Measurements from ENCODE around the gene WDR59. TPM values are rescaled to one million over a fixed set of nuclear protein-coding genes. Genes with fewer than 3 reads are reported as not detected.

The WDR59 gene
- total and polyA plus RNA-seq, 2 donors (not counting 1 experiment from before 2014, with no cell fraction given) = 52.6 to 127 TPM

DNA sequence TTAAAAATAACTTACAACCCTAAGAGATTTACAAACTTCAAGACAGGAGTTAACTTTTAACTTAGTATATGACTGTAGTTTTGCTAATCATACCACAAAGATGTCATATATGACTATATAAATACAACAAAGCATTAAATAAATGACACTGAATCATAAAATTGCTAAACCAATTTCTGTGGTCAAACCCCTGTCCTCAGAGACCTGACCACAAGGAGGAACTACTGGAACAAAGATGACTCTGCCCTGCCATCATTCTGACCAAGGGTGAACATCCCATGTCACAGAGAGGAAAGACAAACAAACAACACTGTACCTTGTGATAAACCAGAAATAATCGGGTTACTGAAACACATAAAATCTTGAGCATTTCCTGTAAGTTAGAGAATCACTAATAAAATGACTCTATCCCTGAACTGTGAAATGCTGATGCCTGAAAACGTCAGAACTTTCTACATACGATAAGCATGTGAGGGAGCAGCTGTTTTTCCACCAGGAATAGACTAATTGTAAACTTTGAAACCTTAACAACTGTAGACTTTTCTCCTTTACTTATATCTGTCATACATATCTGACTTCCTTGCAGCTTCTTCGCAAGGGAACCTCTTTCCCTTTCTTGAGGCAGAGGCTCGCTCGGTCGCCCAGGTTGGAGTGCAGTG is 47.9 kb downstream of the WDR59 start:
- Histone ChIP-seq H3K27ac (ENCODE audit: low read length in 2 of 2) (no peak overlapping the region), H2AFZ (ENCODE audit: insufficient read depth, low read depth, low read length, poor library complexity, severe bottlenecking) (no peak overlapping the region), H3K79me2 (ENCODE audit: control insufficient read depth, insufficient read depth, low read length) (no peaks in the 10 kb centered on the region), H3K4me3 (ENCODE audit: control extremely low read depth in 1 of 5, extremely low read depth in 1 of 5, insufficient read depth in 1 of 5, low read depth in 2 of 5, low read length in 4 of 5) (no peak overlapping the region), H4K20me1 (ENCODE audit: control insufficient read depth, insufficient read depth, low read length, poor library complexity, severe bottlenecking) (no peaks in the 10 kb centered on the region), H3K36me3 (replicated peaks in 1 of 2; ENCODE audit: control extremely low read depth in 1 of 2, control insufficient read depth in 1 of 2, extremely low read depth in 1 of 2, insufficient read depth in 2 of 2, low read length in 1 of 2) (peaks cover 6 to 33% of the 10 kb centered on the region in 2 experiments), H3K4me1 (ENCODE audit: control insufficient read depth in 2 of 2, insufficient read depth in 2 of 2, low read length in 2 of 2) (no peaks in the 10 kb centered on the region), H3K4me2 (replicated peaks; ENCODE audit: low read depth, low read length, poor library complexity, severe bottlenecking) (no peak overlapping the region), H3K9me3 (ENCODE audit: control extremely low read depth in 1 of 3, control insufficient read depth in 2 of 3, insufficient read depth in 1 of 3, low read length in 2 of 3) (no peaks in the 10 kb centered on the region), H3K9ac (ENCODE audit: low read length) (no peak overlapping the region), H3K27me3 (replicated peaks in 1 of 4; ENCODE audit: control extremely low read depth in 1 of 4, control insufficient read depth in 3 of 4, insufficient read depth in 4 of 4, low read length in 3 of 4) (no peaks in the 10 kb centered on the region)
- Mint-ChIP-seq H3K27ac (no peak overlapping the region), H3K9me3 (ENCODE audit: insufficient read depth) (no peaks in the 10 kb centered on the region), H3K4me3 (no peak overlapping the region), H3K27me3 (no peaks in the 10 kb centered on the region), H3K4me1 (peaks cover 4% of the 10 kb centered on the region)
- ChIA-PET POLR2A (no interaction called here), CTCF (interaction anchor here (1.9 kb wide), 1 partner anchor 174 kb away, joined by 5 read pairs; no protein-coding TSS in a partner anchor)
- ATAC-seq (ENCODE audit: low read depth) (no peak), DNase-seq (no peak)
- intact Hi-C loops (cut with micrococcal nuclease) = no loop called here
- TF ChIP-seq CTCF (IDR thresholded peaks at IDR 0.05) (no peak), EZH2 (IDR thresholded peaks at IDR 0.05; ENCODE audit: borderline replicate concordance, insufficient read depth, low read depth, low read length, poor library complexity, severe bottlenecking) (no peak)
- 65% methylated on average over 3 of the region's 7 CpGs for WGBS (ENCODE audit: insufficient coverage)

- CTCF ChIA-PET = interaction anchor here (0.7 kb wide), 1 partner anchor 67 kb away, joined by 3 read pairs; no protein-coding TSS in a partner anchor
- Histone ChIP-seq H3K27me3 (replicated peaks in 1 of 4; ENCODE audit: control extremely low read depth in 1 of 4, control insufficient read depth in 3 of 4, insufficient read depth in 4 of 4, low read length in 3 of 4) (no peaks in the 10 kb centered on the region), H3K4me1 (ENCODE audit: control insufficient read depth in 2 of 2, insufficient read depth in 2 of 2, low read length in 2 of 2) (no peaks in the 10 kb centered on the region), H3K4me2 (replicated peaks; ENCODE audit: low read depth, low read length, poor library complexity, severe bottlenecking) (no peak overlapping the region), H3K27ac (ENCODE audit: low read length in 2 of 2) (no peak overlapping the region), H3K79me2 (ENCODE audit: control insufficient read depth, insufficient read depth, low read length) (no peaks in the 10 kb centered on the region), H2AFZ (ENCODE audit: insufficient read depth, low read depth, low read length, poor library complexity, severe bottlenecking) (no peak overlapping the region), H4K20me1 (ENCODE audit: control insufficient read depth, insufficient read depth, low read length, poor library complexity, severe bottlenecking) (no peaks in the 10 kb centered on the region), H3K9ac (ENCODE audit: low read length) (no peak overlapping the region), H3K4me3 (ENCODE audit: control extremely low read depth in 1 of 5, extremely low read depth in 1 of 5, insufficient read depth in 1 of 5, low read depth in 2 of 5, low read length in 4 of 5) (no peak overlapping the region), H3K36me3 (replicated peaks in 1 of 2; ENCODE audit: control extremely low read depth in 1 of 2, control insufficient read depth in 1 of 2, extremely low read depth in 1 of 2, insufficient read depth in 2 of 2, low read length in 1 of 2) (peaks cover 3 to 19% of the 10 kb centered on the region in 2 experiments), H3K9me3 (ENCODE audit: control extremely low read depth in 1 of 3, control insufficient read depth in 2 of 3, insufficient read depth in 1 of 3, low read length in 2 of 3) (no peaks in the 10 kb centered on the region)
- H3K9me3 Mint-ChIP-seq (ENCODE audit: insufficient read depth) = no peaks in the 10 kb centered on the region
- ATAC-seq (ENCODE audit: low read depth) = no peak
- POLR2A ChIA-PET = no interaction called here
- no peaks in the 10 kb centered on the region for H3K27me3 Mint-ChIP-seq
- no peak for TF ChIP-seq CTCF (IDR thresholded peaks at IDR 0.05)
- TF ChIP-seq EZH2 (IDR thresholded peaks at IDR 0.05; ENCODE audit: borderline replicate concordance, insufficient read depth, low read depth, low read length, poor library complexity, severe bottlenecking) = no peak
- WGBS (ENCODE audit: insufficient coverage) = 70% methylated on average over 3 of the region's 3 CpGs
- intact Hi-C loops (cut with micrococcal nuclease) = no loop called here
- no peaks in the 10 kb centered on the region for H3K4me1 Mint-ChIP-seq
- no peak overlapping the region for H3K27ac Mint-ChIP-seq
- DNase-seq = no peak
- no peak overlapping the region for H3K4me3 Mint-ChIP-seq
Measured at GRCh38 chr16:74931445-74931844, 53.5 kb downstream of the WDR59 start.
